Stomach (tissue), 9 donors: ENCODE measurements around the gene ALDH3B1. TPM values are rescaled to one million over a fixed set of nuclear protein-coding genes. Genes with fewer than 3 reads are reported as not detected.

Experiments
- DNase-seq, 2 donors: peaks; one replicate each; pipeline versions ENCODE4 v3.0.0 to v3.0.0-alpha.2; 2013 to 2019
- H3K27ac ChIP-seq, 5 donors: fragments of 200-600 bp in 4 of 5; sonication (generic) in 4 of 5; one replicate each; pipeline ENCODE4 v1.5.1; 2013 to 2019; ENCODE audit warnings: mild to moderate bottlenecking in 1 of 5, moderate library complexity in 1 of 5
- H3K27me3 ChIP-seq, 3 donors: fragments of 200-600 bp; sonication (generic); one replicate each; pipeline ENCODE4 v1.5.1; 2017 to 2019; ENCODE audit warnings: mixed run types in 1 of 3
- H3K36me3 ChIP-seq, 4 donors: fragments of 200-600 bp; sonication (generic); 1 replicate in 3 of 4; 2 replicates in 1 of 4; pipeline ENCODE4 v1.5.1; 2016 to 2019
- H3K4me1 ChIP-seq, 4 donors: fragments of 200-600 bp; sonication (generic); one replicate each; pipeline ENCODE4 v1.5.1; 2016 to 2019
- H3K4me3 ChIP-seq, 4 donors: fragments of 200-600 bp; sonication (generic) in 3 of 4; one replicate each; pipeline ENCODE4 v1.5.1; 2016 to 2019; ENCODE audit warnings: mild to moderate bottlenecking in 1 of 4
- H3K9me3 ChIP-seq, 4 donors: fragments of 200-600 bp; sonication (generic); one replicate each; pipeline ENCODE4 v1.5.1; 2016 to 2019
- EP300 ChIP-seq: sonication (generic); formaldehyde crosslinking; IDR thresholded peaks from one replicate; pipeline ENCODE4 v1.6.1; 2017; ENCODE audit warnings: antibody characterized with exemption
- POLR2A ChIP-seq, 4 donors: fragments of 450-650 bp; IDR thresholded peaks; one replicate each; pipeline ENCODE4 v1.6.1; 2016; ENCODE audit warnings: antibody characterized with exemption in 4 of 4, control low read depth in 2 of 4, mild to moderate bottlenecking in 1 of 4, moderate library complexity in 1 of 4
- POLR2AphosphoS5 ChIP-seq, 3 donors: sonication (generic); formaldehyde crosslinking; IDR thresholded peaks; one replicate each; pipeline ENCODE4 v1.6.1; 2016; ENCODE audit warnings: antibody characterized with exemption in 3 of 3
- WGBS, 5 donors: extraction: QIAGEN DNeasy Blood & Tissue Kit in 3 of 5; methylation state at CpG; one replicate each; pipeline versions ENCODE4 v1.1.5 to v1.1.7; 2013 to 2018; 5-methylcytosine and 5-hydroxymethylcytosine counted together
- intact Hi-C: fragments of 100-400 bp; cut with DNase I; formaldehyde crosslinking; loops from one replicate; pipeline ENCODE4 v1.15.1; 2023; ENCODE audit warnings: low total_unique reads
- polyA plus RNA-seq, 3 donors: library from polyadenylated mRNA; stranded (reverse); fragments of 200-250 nt; gene quantifications; one replicate each; pipeline ENCODE4 v1.2.3, GENCODE V29; 2013
- total RNA-seq, 5 donors: library from RNA; depleted of rRNA; stranded (reverse); fragments of >200 nt; gene quantifications; one replicate each; pipeline versions ENCODE4 v1.1.0 to v1.2.3, GENCODE V29; 2014 to 2016
- TF ChIP-seq, protein P1 (sequence below), 7 experiments: fragments of 450-650 bp in 4 of 7; fragments of 200-600 bp in 3 of 7; sonication (generic) in 3 of 7; IDR thresholded peaks; one replicate each; pipeline ENCODE4 v1.5.1; 2016 to 2019; ENCODE audit warnings: antibody characterized with exemption in 7 of 7, control low read depth in 2 of 7, mild to moderate bottlenecking in 1 of 7
- donor health status: healthy with polysubstance abuse.
- donor health status: Bipolar disorder and iron deficiency.
- donor health status: healthy.

ALDH3B1 gene
- total and polyA plus RNA-seq, 8 donors: 2.9 to 55.0 (median 13.0) TPM

- peak in 1 of 2 donors; percentile 87 for DNase-seq
- Histone ChIP-seq H3K36me3 (no peaks in the 10 kb centered on the region), H3K27ac (peak overlapping the region; percentile 15 to 94 (median 86)), H3K27me3 (no peaks in the 10 kb centered on the region), H3K4me3 (no peak overlapping the region), H3K4me1 (peaks cover 76 to 95% (median 81%) of the 10 kb centered on the region in 4 donors), H3K9me3 (no peaks in the 10 kb centered on the region)
- TF ChIP-seq POLR2A (IDR thresholded peaks at IDR 0.05) (no peak), EP300 (no peak), POLR2AphosphoS5 (IDR thresholded peaks at IDR 0.05) (peak in 1 of 3 donors; percentile 57)
- TF ChIP-seq, protein P1, sequence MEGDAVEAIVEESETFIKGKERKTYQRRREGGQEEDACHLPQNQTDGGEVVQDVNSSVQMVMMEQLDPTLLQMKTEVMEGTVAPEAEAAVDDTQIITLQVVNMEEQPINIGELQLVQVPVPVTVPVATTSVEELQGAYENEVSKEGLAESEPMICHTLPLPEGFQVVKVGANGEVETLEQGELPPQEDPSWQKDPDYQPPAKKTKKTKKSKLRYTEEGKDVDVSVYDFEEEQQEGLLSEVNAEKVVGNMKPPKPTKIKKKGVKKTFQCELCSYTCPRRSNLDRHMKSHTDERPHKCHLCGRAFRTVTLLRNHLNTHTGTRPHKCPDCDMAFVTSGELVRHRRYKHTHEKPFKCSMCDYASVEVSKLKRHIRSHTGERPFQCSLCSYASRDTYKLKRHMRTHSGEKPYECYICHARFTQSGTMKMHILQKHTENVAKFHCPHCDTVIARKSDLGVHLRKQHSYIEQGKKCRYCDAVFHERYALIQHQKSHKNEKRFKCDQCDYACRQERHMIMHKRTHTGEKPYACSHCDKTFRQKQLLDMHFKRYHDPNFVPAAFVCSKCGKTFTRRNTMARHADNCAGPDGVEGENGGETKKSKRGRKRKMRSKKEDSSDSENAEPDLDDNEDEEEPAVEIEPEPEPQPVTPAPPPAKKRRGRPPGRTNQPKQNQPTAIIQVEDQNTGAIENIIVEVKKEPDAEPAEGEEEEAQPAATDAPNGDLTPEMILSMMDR (IDR thresholded peaks at IDR 0.05): no peak
- WGBS, 5 donors: 45 to 63% (median 54%) methylated on average over 12 to 16 of the region's 16 CpGs
- intact Hi-C loops: no loop called here
Measured at GRCh38 chr11:68012843-68013610, 2.9 kb downstream of the ALDH3B1 start.

DNA sequence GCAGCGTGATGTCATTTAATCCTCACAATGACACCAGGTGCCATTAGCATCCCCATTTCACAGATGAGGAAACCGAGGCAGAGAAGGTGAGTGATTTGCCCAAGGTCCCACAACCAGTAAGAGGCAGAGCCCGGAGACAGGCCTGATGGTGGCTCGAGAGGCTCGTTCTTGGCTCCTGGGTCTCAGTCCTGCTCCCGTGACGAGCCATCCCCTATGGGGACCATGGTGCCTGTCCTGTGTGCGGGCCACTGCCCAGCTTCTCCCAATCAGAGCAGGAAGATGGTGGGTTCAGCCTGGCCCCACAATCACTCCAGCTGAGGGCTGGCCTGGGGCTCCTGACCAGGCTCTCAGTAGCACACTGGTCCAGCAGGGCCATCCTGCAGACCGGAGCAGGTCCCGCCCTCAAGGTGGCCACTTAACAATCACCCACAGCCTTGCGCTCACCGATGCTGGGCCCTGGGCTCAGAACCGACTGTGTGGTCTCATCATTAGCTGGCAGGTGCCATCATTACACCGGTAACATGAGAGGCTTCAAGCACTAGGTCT lies 3.6 kb downstream of the ALDH3B1 start:
- H3K27ac ChIP-seq: peak overlapping the region in 4 of 5 donors; percentile 77 to 94 (median 87)
- H3K9me3 ChIP-seq: no peaks in the 10 kb centered on the region
- intact Hi-C loops: no loop called here
- 65 to 80% (median 79%) methylated on average over 5 to 14 of the region's 14 CpGs for WGBS, 5 donors
- peak in 1 of 2 donors; percentile 11 for DNase-seq
- no peaks in the 10 kb centered on the region for H3K36me3 ChIP-seq
- peaks cover 69 to 88% (median 77%) of the 10 kb centered on the region in 4 donors for H3K4me1 ChIP-seq
- TF ChIP-seq, protein P1 (IDR thresholded peaks at IDR 0.05): no peak
- no peak for TF ChIP-seq POLR2AphosphoS5 (IDR thresholded peaks at IDR 0.05)
- TF ChIP-seq POLR2A (IDR thresholded peaks at IDR 0.05): no peak
- TF ChIP-seq EP300: no peak
- no peaks in the 10 kb centered on the region for H3K27me3 ChIP-seq
- no peak overlapping the region for H3K4me3 ChIP-seq

GRCh38 chr11:68014157-68014946 lies 4.2 kb downstream of the ALDH3B1 start:
- intact Hi-C loops: no loop called here
- TF ChIP-seq, protein P1 (IDR thresholded peaks at IDR 0.05): no peak
- TF ChIP-seq POLR2A (IDR thresholded peaks at IDR 0.05) (no peak), POLR2AphosphoS5 (IDR thresholded peaks at IDR 0.05) (peak in 2 of 3 donors; percentile 30 to 57), EP300 (no peak)
- Histone ChIP-seq H3K27me3 (no peaks in the 10 kb centered on the region), H3K27ac (peak overlapping the region; percentile 63 to 94 (median 86)), H3K36me3 (peaks cover 0 to 1% (median 0%) of the 10 kb centered on the region in 4 donors), H3K4me3 (no peak overlapping the region), H3K4me1 (peaks cover 64 to 82% (median 71%) of the 10 kb centered on the region in 4 donors), H3K9me3 (no peaks in the 10 kb centered on the region)
- peak; percentile 79 to 91 for DNase-seq
- WGBS, 5 donors: 21 to 33% (median 27%) methylated on average over 11 to 16 of the region's 16 CpGs

GRCh38 chr11:68014947-68015447 lies 4.9 kb downstream of the ALDH3B1 start:
- peak in 1 of 2 donors; percentile 11 for DNase-seq
- peaks cover 57 to 79% (median 64%) of the 10 kb centered on the region in 4 donors for H3K4me1 ChIP-seq
- WGBS, 5 donors: 82 to 92% (median 88%) methylated on average over 18 to 19 of the region's 19 CpGs
- intact Hi-C loops: no loop called here
- TF ChIP-seq, protein P1 (IDR thresholded peaks at IDR 0.05): no peak
- TF ChIP-seq POLR2AphosphoS5 (IDR thresholded peaks at IDR 0.05) (no peak), EP300 (no peak), POLR2A (IDR thresholded peaks at IDR 0.05) (no peak)
- no peaks in the 10 kb centered on the region for H3K27me3 ChIP-seq
- peaks cover 0 to 4% (median 0%) of the 10 kb centered on the region in 4 donors for H3K36me3 ChIP-seq
- peak overlapping the region; percentile 11 to 94 (median 86) for H3K27ac ChIP-seq
- H3K9me3 ChIP-seq: no peaks in the 10 kb centered on the region
- no peak overlapping the region for H3K4me3 ChIP-seq
